Colonic mucosa (tissue), 4 donors: ENCODE data around the gene RBPJL. TPM values are rescaled to one million over a fixed set of nuclear protein-coding genes. Genes with fewer than 3 reads are reported as not detected.

ENCODE experiments used
- DNase-seq: peaks from one replicate; pipeline ENCODE4 v3.0.0-alpha.2; 2020
- H3K27ac ChIP-seq: fragments of 200-600 bp; one replicate; pipeline ENCODE4 v1.8.0; 2021
- H3K27me3 ChIP-seq: fragments of 200-600 bp; one replicate; pipeline ENCODE4 v1.8.0; 2021
- H3K36me3 ChIP-seq: fragments of 200-600 bp; one replicate; pipeline ENCODE4 v1.8.0; 2021
- H3K4me1 ChIP-seq: fragments of 200-600 bp; one replicate; pipeline ENCODE4 v1.8.0; 2021; ENCODE audit warnings: mild to moderate bottlenecking
- H3K4me3 ChIP-seq: fragments of 200-600 bp; one replicate; pipeline ENCODE4 v1.8.0; 2021
- H3K9ac ChIP-seq, 2 donors: one replicate each; pipeline ENCODE4 v1.7.0; 2013; ENCODE audit warnings: control low read depth in 2 of 2, low read depth in 2 of 2, low read length in 2 of 2
- H3K9me3 ChIP-seq: fragments of 200-600 bp; one replicate; pipeline ENCODE4 v1.8.0; 2021
- intact Hi-C: fragments of 100-400 bp; cut with DNase I; formaldehyde crosslinking; loops from one replicate; pipeline ENCODE4 v1.14.1; 2022
- total RNA-seq, 2 donors: library from RNA; stranded (reverse); fragmentation: NEBNext Ultra II Directional in 1 of 2; extraction: Animal tissue kit (Norgen Biotek cat#: 25700) in 1 of 2; gene quantifications; one replicate each; pipeline ENCODE4 v1.2.1, GENCODE V29; 2021
- TF ChIP-seq, protein P1 (sequence below): fragments of 200-600 bp; IDR thresholded peaks from one replicate; pipeline ENCODE4 v1.8.0; 2022; ENCODE audit warnings: antibody characterized with exemption, mild to moderate bottlenecking
- donor health status: healthy.
- donor health status: DM: no; HTN: no; CAD: no.
- donor health status: DM: no; HTN: no; CAD: no.

RBPJL gene
- total RNA-seq, 2 donors from 2014 or later, result 0.74 TPM; not detected in 1

DNA sequence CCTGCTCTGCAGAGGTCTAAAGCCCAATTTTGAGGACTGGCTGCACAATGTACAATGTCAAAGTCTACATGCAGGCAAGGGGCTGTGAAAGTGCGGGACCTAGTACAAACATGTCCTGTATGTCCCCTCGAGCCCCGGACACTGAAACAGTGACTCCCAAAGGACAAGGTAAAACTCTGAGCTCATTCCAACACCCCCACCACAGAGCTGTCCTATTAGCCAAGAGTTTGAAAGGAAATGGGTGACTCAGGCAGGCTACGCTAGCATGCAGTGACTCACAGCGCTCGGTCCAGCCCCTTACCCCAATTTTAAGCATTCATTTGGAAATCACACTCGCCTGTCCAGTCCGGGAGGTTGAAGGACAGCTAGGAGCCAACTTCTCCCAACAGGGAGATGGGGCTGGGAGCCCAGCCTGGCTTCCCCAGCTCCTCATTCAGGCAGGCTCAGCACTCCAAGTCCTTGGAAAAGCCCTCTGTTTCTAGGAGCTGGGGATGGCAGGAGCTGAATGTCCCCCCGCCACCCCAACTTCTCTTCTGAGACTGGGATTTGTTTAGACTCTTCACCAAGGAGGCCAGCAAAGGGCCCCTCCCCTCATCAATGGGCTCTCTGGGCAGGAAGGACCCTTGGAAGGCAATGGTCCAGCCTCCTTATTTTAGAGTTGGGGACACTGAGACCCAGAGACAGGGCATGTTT, 37.7 kb downstream of the RBPJL start:
- Histone ChIP-seq H3K4me3 (peak overlapping the region; percentile 2), H3K27me3 (no peaks in the 10 kb centered on the region), H3K4me1 (peaks cover 29% of the 10 kb centered on the region), H3K9ac (peak overlapping the region; percentile 56 to 100), H3K36me3 (no peaks in the 10 kb centered on the region), H3K27ac (peak overlapping the region; percentile 93), H3K9me3 (no peaks in the 10 kb centered on the region)
- peak; percentile 55 for DNase-seq
- intact Hi-C loops, result no loop called here
- TF ChIP-seq, protein P1, sequence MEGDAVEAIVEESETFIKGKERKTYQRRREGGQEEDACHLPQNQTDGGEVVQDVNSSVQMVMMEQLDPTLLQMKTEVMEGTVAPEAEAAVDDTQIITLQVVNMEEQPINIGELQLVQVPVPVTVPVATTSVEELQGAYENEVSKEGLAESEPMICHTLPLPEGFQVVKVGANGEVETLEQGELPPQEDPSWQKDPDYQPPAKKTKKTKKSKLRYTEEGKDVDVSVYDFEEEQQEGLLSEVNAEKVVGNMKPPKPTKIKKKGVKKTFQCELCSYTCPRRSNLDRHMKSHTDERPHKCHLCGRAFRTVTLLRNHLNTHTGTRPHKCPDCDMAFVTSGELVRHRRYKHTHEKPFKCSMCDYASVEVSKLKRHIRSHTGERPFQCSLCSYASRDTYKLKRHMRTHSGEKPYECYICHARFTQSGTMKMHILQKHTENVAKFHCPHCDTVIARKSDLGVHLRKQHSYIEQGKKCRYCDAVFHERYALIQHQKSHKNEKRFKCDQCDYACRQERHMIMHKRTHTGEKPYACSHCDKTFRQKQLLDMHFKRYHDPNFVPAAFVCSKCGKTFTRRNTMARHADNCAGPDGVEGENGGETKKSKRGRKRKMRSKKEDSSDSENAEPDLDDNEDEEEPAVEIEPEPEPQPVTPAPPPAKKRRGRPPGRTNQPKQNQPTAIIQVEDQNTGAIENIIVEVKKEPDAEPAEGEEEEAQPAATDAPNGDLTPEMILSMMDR, result no peak

DNA sequence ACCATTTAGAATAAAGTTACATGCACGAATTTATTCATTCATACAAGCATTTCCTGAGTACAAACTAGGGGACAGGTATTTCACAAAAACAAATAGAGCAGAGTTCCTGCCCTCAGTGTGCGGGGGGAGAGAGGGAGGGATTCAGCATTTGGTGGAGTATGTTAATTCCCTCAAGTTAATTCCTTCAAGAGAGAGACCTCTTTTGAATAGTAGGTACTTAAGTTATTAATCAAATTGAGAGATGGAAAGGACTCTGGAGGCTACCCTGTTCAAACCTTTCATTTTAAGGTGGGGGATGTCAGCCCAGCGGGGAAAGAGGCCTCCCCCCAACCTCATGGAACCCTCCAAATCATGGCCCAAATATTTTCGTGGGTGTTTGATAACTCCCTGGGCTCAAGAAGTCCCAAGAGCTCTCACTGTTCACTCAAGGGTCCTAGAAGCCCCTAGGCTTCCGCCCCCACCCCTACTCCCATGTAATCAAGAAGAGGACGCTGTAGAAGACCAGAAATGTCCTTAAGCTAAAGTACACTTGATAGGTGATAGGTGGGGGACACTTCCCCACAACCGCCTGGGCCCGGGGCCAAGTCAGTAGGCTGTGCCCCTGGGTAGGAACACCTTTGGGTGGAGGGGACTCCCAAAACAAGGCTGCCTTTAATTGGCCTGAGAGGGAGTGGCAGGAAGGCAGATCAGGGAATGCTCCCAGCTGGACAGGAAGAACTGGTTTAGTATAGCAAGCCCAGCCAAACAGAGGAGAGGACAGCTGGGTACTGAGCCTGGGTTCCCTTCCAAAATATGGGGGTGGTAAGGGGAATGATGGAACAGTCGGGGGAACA, 38.7 kb downstream of the RBPJL start:
- Histone ChIP-seq H3K27ac (peak overlapping the region; percentile 93), H3K4me1 (peaks cover 20% of the 10 kb centered on the region), H3K9me3 (no peaks in the 10 kb centered on the region), H3K36me3 (no peaks in the 10 kb centered on the region), H3K4me3 (peak overlapping the region; percentile 79), H3K27me3 (no peaks in the 10 kb centered on the region), H3K9ac (peak overlapping the region; percentile 66 to 100)
- peak; percentile 90 for DNase-seq
- TF ChIP-seq, protein P1, result no peak
- intact Hi-C loops, result no loop called here

DNA sequence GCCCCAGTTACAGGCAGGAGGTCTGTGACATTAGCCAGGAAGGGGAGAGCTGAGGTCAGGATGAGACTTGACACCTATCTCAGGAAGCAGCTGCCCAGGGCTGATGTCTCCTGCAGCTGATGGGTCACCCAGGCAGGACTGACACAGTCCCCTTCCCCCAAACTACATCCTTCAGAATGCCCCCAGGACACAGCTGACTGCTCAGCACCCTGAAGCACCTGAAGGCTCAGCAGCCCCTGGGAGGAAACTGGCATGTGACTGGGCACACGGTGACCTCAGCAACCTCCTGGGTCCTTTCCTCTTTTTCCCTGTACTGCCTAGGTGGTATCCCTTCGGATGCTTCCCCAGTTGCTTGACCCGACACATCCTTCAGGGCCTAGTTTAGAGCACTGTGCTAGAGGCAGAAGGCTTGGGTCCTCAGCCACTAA, 39.7 kb downstream of the RBPJL start:
- intact Hi-C loops, result no loop called here

DNA sequence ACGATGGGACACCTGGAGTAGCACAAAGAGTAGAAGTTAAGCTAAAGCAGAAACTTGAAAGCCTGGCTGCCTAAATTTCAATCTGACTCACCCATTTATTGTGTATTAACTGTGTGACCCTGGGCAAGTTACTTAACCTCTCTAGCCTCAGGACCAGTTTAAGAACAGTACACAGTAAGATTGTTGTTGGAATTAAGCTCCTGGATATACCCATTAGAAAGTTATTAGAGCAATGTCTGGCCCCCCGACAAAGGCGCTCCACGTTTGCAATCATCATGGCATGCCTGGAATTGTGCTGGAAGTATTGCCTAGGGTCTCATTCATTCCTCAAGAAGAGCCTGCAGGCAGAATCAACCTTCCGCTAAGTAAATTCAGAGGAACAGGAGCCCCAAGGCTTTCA, 40.2 kb downstream of the RBPJL start:
- intact Hi-C loops, result no loop called here
- H3K4me1 ChIP-seq, result peaks cover 14% of the 10 kb centered on the region
- H3K27me3 ChIP-seq, result no peaks in the 10 kb centered on the region
- H3K36me3 ChIP-seq, result no peaks in the 10 kb centered on the region
- H3K27ac ChIP-seq, result peak overlapping the region; percentile 93
- no peak for DNase-seq
- peak overlapping the region; percentile 79 for H3K4me3 ChIP-seq
- TF ChIP-seq, protein P1, result no peak
- no peaks in the 10 kb centered on the region for H3K9me3 ChIP-seq
- H3K9ac ChIP-seq, result peak overlapping the region; percentile 87 to 100

More for the DNA sequence above, 39.7 kb downstream of the RBPJL start:
- peak overlapping the region; percentile 66 to 100 for H3K9ac ChIP-seq
- H3K27ac ChIP-seq, result peak overlapping the region; percentile 93
- TF ChIP-seq, protein P1, result no peak
- no peak for DNase-seq
- no peaks in the 10 kb centered on the region for H3K9me3 ChIP-seq
- H3K4me1 ChIP-seq, result peaks cover 14% of the 10 kb centered on the region
- peak overlapping the region; percentile 79 for H3K4me3 ChIP-seq
- H3K36me3 ChIP-seq, result no peaks in the 10 kb centered on the region
- no peaks in the 10 kb centered on the region for H3K27me3 ChIP-seq

DNA sequence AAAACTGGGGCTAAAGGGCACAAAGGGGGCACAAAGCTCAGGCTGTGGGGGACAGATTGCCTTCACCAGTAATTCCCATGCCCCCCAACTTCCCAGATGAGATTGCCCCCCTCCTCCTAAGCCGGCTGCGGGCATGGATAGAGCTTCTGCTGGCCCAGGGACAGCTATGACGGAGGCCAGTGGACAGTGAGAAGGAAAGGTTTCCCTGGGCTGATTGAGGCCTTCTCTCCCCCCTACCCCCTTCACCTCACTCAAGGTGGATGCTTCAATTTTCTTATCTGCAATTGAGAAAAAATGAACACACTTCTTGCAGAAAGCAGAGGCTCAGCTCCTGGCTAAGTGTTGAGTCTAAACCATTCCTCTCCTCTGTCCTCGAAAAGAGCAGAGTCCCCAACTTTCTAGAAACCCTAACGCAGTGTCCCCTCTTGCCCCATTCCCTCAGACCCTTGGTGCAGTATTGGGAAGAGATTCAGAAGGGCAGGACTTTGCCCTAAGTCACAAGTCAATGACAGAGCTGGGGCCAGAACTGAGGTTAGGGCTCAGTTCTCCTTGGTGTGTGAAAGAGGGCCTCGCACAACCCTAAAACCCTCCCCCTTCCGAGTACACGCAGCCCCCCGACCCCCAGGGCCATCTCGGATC, 40.8 kb downstream of the RBPJL start:
- Histone ChIP-seq H3K4me1 (peaks cover 11% of the 10 kb centered on the region), H3K36me3 (no peaks in the 10 kb centered on the region), H3K9me3 (no peaks in the 10 kb centered on the region), H3K27me3 (no peaks in the 10 kb centered on the region), H3K27ac (peak overlapping the region; percentile 93), H3K4me3 (peak overlapping the region; percentile 79), H3K9ac (peak overlapping the region; percentile 87 to 100)
- TF ChIP-seq, protein P1, result no peak
- no peak for DNase-seq
- intact Hi-C loops, result no loop called here
